Renal cortical epithelial cell (primary cell): ENCODE data around the gene HOXA5. TPM values are rescaled to one million over a fixed set of nuclear protein-coding genes. Genes with fewer than 3 reads are reported as not detected.

Source experiments
- DNase-seq: peaks from one replicate; pipeline ENCODE4 v3.0.0-alpha.2; 2011; ENCODE audit warnings: low read depth
- total RNA-seq: library from RNA; depleted of rRNA; stranded (reverse); fragments of >200 nt; gene quantifications from 2 replicates; pipeline ENCODE4 v1.2.3, GENCODE V29; 2014

HOXA5 gene
- total RNA-seq, 1 donor from 2014 or later = 34.2 TPM

- DNase-seq = peak; percentile 94
These were observed 9.1 kb downstream of the HOXA5 start for GRCh38 chr7:27134392-27134791.

DNA sequence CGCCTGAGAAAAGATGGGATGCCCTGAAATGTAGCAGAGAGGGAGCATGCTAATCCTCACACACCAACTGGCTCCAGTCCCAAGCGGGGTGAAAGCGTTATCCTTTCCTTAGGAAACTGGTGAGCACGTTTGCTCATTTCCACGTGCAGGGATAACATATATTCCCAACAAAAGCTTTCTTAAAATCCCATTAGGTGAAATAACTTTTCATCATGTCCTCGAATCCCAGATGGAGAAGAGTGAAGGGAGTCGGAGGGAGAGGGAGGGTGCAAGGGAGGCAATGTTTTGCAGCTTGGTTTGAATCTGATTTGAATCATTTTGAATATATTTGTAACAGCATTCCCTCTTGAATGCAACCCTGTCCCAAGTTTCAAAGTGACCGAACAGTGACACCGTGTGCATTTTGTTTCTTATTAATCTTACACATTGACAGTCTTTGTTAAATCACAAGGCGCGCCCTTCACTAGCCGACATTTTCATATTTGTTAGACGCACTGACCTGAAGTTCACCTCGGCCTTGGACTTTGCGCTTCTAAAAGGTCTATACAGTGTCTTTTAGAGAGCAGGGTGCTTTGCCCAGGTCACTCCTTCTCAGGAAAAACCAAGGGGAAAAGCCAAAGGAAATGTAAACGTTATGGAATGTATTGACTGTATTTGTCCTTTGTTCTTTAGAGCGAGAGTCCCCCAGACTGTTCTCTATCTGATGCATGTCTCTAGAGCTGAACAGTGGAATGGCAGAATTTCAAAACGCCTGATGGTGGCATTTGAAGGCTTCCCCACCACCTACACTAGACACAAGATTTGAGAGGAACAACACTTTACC, 9.9 kb downstream of the HOXA5 start:
- no peak for DNase-seq

GRCh38 chr7:27132978-27133377, 10.5 kb downstream of the HOXA5 start:
- DNase-seq = no peak

GRCh38 chr7:27132214-27132613, 11.3 kb downstream of the HOXA5 start:
- DNase-seq = no peak

- DNase-seq = no peak
These were observed 12.1 kb downstream of the HOXA5 start for GRCh38 chr7:27131390-27131819.

- no peak for DNase-seq
These were observed 12.7 kb downstream of the HOXA5 start, which contains the start of gene HOXA4 for GRCh38 chr7:27130540-27131389. TSS of gene HOXA4 (minus strand) at chr7:27130757. CDS start at chr7:27130733, 24 bp downstream.

DNA sequence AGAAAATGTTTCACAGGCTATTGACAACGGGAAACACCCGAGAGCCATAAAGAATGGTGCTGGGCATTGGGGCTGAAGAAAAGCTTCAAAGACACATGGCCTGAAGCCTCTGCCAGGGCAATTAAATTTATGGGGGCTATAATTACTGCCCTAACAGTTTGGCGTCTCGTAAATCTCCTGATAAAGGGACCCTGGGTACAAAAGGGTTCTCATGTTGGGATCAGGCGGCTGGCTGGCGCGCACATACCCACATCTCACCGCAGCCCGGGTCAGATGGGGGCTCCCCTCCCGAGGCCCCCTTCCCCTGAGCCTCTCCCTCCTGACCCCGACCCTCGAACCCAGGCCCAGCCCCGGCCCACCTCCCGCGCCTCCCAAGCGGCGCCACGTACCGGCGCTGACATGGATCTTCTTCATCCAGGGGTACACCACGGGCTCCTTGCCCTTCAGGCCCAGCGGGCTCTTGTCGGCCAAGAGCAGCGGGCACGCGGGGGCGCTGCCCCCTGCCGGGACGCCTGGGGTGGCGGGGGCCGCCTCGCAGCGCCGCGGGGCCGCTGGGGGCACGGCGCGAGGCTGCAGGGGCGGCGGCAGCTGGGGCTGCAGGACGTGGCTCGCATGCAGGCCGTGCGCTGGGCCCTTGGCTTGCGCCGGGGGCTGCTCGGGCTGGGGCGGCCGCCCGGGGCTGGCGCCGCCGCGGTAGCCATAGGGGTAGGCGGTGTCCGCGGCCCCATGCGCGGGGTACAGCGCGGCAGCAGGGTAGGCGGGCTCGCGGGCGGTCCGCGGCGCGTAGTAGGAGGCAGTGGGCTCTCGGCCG, 13.5 kb downstream of the HOXA5 start:
- DNase-seq = no peak

DNA sequence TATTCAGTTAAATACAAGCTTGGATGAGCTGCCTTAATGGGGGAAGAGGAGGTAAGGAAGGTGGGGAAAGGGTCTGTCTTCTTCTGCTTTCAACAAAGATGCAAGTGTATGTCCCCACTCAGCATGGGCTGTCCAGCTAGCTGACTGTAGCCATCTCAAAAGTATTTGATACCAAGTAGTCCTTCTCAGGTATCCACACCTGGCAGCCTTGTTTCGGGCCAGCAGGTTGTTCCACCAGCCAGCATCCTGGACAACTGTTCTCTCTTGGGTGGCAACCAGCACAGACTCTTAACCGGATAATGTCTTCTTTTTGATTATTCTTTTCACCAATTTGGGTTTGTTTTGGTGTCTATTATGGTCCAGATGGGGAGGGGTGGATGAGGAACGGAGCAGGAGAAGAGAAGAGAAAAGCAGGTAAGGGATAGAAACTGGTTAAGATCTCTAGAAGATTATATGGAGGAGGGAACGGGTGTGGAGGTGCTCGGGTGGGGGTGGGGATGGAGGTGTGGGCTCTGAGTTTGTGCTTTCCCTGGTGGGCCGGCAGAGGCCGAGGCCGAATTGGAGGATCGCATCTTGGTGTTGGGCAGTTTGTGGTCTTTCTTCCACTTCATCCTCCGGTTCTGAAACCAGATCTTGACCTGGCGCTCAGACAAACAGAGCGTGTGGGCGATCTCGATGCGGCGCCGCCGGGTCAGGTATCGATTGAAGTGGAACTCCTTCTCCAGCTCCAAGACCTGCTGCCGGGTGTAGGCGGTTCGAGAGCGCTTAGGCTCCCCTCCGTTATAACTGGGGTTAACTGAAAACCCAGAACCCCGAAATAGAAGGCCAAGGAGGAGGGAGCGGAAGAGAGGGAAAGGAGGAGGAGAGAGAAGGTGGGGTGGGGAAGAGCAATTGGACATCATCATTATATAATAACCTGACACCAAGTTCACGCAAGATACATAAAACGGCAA, 14.4 kb downstream of the HOXA5 start:
- DNase-seq = no peak

GRCh38 chr7:27128034-27128433, 15.4 kb downstream of the HOXA5 start:
- no peak for DNase-seq

- no peak for DNase-seq
These were observed 16.7 kb downstream of the HOXA5 start for GRCh38 chr7:27126596-27127327.

DNA sequence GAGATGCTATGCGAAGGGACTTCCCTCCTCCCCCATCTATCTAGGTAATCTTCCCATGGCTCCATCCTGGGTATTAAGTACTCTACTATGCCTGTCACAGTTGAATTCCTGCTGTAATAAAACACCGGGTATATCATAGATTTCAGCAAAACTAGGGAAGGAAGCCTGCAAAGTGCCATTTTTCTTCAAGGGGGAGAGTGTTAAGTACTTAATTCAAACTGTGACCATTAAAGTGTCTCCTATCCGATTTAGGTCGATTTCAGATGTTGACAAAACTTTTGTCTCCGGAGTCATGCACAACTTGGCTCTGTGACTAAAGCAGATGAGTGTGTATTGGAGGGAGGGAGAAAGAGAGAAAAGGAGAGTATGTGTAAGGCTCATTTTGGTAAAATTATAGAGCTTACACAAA, 17.5 kb downstream of the HOXA5 start:
- DNase-seq = no peak

DNA sequence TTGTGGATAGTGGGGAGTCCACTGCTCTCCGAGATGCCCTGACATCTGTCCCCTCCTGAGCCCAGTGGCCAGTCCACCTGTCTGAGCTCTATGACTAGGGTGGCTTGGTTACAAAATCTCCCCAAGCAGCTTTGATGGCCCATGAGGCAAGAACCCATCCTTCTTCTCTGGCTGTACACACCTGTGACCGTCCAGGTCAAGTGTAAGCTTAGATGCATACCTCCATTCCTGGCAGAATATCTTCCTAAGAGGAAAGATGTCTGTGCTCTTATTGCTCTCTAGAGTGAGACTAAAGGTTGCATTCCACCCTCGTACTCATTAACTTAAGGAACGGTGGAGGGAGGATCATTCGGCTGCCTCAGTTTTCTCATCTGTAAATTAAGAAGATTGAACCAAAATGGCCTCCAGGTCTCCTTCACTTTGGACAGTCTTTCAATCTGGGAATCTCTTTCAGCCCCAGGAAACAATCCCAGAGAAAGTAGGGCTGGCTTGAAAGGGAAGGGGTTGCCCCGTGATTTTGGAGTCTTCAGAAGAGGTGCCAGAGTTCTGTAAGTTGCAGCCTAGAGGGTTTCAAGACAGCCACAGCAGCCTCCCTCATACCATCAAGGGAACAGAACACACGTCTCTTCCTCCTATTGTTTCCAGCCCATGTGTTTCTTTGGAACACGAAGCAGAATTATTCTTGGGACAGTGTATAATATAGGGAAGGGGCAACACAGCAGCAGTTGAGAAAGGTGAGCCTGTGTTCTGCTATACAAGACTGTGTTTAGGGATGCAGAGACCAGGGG, 18.4 kb downstream of the HOXA5 start:
- peak; percentile 75 for DNase-seq

DNA sequence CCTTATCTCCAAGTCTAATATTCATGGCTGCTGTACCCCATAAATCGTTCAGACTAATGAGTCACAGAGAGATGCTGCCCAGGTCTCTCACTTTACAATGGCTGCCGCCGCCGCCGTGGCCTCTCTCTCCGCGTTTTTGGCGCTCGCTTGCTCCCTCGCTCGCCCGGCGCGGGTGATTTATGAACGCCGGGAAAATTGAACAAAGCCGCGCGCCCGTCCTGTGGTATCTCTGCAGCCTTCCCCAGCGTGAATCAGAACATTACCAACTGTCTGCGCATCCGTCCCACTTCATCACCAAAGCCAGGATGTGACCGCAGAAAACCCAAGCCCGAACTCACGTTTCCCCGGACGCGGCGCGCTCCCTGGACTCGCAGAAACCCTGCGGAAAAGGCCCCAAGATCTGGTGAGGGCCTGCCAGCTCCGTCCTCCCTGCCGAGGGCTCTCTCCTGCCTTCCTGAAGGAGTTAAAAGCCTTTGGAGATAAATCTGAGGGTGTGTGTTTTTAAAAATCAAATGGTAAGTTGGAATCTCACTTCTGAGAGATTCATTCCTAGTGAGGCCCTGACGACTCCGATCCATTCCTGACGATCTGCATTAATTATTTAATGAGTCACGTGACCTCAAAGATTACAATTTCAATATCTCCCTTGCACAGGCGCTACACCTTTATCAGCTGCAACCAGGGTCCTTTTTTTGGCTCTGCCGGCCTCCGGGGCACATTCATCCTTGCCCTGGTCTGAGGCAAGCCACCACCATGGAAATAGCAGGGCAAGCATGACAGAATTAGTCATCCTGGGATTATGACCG, 19.2 kb downstream of the HOXA5 start:
- DNase-seq = no peak

DNA sequence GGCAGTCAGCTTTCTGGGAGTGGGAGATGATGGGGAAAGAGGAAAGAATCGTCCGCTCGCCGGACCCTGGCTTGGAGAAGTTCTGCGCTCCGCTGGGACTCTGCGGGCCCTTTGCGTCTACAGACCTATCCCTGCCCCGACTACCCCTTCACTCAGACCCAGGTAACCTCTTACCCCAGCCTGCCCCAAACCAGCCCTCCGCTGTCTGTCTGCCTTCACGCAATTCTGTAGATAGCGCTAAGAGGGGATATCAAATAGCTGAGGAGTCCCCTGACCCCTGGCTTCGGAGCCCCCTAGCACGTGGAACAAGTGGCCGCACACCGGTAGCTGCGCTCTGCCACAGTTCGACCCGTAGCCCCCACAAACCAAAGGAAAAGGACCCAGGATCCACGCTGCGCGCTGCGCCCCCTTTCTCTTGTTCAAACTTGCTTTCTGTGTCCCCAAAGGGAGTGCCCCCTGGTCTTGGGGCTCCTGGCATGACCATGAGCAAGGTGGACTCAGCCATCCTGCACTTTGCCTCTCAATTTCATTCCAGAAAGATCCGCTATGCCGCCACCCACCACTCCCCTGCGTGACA, 19.9 kb downstream of the HOXA5 start:
- no peak for DNase-seq

- no peak for DNase-seq
These were observed 20.4 kb downstream of the HOXA5 start for GRCh38 chr7:27123007-27123476.

DNA sequence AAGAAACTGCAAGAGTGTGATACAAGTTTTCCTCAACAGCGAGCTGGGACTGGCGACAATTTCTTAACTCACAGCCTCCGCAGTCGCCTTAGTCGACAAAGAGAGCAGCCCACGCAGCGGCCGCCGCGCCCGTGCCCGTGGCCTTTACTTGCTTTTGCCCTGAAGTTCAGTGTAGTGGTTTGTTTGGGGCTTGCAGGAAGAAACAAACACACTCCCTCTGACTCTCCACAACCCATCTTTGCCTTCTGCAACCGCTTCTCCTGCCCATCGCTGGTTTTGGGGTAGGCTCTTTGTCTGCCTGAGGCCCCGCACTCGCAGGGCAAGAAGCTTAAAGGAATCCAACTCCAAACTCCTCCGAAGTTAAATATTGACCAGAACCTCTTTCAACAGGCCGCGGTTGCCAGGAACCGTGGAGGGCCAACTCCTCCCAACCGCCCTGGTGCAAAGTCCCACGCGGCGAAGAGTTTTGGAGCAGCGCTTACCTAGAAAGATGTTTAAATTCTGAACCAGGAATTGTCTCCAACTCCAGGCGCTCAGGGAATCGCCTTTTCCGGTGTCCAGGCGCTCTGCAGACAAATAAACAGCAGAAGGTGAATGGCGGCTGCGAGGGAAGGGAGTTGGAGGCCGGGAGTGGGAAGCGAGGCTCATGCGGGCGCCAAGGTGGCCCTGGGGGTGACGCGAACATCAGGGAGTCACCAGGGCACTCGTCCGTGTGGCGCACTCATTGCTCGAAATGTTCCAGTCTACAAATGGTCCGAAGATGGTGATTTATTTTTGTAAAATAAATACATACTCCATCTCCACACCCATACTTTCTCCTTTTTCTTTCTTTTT, 21.2 kb downstream of the HOXA5 start:
- DNase-seq = peak; percentile 81

- no peak for DNase-seq
These were observed 21.8 kb downstream of the HOXA5 start for GRCh38 chr7:27121684-27122076.
